GM19324 (cell line): ENCODE data around the gene LAYN.

Source experiments
- ATAC-seq: cut with Tn5 transposase; IDR thresholded peaks from one replicate; pipeline ENCODE4 v1.9.1; 2021; ENCODE audit warnings: mild to moderate bottlenecking, moderate library complexity; ENCODE audit not compliant: unreplicated experiment, low FRiP score

Gene LAYN, protein sequence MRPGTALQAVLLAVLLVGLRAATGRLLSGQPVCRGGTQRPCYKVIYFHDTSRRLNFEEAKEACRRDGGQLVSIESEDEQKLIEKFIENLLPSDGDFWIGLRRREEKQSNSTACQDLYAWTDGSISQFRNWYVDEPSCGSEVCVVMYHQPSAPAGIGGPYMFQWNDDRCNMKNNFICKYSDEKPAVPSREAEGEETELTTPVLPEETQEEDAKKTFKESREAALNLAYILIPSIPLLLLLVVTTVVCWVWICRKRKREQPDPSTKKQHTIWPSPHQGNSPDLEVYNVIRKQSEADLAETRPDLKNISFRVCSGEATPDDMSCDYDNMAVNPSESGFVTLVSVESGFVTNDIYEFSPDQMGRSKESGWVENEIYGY

DNA sequence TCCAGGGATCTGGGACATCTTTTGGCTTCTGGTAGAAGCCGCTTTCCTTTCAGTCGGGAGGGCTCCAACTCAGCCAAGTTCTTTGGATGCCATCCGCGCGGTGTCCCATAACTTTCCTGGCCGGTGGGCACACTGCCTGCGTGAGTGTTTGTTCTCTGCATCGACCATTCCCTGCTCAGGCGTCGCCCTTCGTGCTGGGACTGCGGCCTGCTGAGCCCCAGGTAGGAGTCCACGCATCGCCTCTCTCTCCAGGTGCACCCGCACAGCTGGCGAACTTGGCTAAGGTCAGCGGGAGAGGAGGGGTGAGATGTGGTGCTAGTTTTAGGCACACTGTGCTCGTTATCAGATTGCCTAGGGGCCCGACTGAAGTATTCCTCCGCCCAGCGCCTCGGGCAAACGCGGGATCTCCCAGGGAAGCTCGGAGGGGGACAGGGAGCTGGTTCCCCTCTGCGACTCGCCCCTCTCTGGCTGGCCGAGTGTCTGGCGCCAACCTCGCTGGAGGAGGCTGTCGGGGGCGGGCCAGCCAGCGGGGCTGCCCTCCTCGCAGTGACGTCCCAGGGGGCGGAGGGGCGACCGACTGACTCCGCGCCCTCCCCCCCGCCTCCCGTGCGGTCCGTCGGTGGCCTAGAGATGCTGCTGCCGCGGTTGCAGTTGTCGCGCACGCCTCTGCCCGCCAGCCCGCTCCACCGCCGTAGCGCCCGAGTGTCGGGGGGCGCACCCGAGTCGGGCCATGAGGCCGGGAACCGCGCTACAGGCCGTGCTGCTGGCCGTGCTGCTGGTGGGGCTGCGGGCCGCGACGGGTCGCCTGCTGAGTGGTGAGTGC is at the start of gene LAYN:
Gene LAYN, plus strand, starts transcription at position 607 of the 823 bp plus-strand sequence. Its CDS starts 124 bp downstream, at position 731.
- ATAC-seq: no peak

DNA sequence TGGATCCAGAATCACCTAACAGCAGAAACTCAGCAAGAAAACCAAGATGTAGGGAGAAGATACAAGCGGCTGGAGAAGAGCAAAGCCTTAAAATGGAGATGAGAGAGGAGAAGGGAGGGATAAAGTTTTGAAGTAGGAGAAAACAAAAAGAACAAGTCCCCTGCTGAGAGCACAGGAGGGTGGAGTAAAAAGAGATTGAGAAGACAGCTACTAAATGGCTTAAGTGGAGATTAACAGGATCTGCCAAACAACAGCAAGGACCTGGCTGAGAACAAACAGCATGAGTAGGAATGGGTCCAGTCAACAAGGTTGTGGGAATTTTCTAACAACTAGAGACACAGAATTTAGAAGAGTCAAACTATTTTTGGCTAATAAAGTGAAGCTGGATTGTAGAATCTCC is 46.5 kb upstream of the LAYN start:
- ATAC-seq: no peak

DNA sequence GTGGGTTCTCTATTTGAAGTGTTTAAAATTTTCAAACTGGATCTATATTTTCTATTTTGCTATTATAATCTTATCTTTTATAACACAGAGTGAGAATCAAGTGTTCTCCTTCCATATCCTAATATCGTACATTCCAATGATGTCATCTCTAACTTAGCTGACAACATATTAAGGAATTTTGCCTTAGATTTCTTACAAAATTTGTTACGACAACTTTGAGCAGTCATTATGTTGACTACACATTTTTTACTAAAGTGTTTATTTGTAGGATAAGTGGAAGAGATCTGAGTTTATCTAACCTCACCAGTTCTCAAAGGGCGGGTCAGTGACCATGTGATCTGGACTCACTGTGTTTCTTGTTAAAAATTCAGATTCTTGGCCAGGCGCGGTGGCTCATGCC is 41.0 kb upstream of the LAYN start:
- ATAC-seq: no peak

DNA sequence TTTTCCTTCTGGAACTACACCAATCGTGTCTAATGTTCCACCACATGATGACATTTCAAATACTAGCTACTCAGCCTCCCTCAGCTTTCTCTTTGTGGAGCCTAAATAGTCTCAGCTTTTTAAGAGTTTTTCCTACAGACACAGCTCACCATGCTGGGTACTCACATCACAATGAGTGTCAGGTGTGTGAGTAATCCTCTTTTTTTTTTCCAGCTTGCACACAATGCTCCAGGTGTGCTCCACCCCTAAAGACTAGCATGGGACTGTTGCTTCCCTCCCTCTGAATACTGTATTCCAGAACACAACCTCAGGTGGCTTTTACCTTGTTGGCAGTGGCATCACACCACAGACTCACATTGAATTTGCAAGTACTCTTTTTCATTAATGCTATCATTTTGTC is 40.0 kb upstream of the LAYN start:
- no peak for ATAC-seq

DNA sequence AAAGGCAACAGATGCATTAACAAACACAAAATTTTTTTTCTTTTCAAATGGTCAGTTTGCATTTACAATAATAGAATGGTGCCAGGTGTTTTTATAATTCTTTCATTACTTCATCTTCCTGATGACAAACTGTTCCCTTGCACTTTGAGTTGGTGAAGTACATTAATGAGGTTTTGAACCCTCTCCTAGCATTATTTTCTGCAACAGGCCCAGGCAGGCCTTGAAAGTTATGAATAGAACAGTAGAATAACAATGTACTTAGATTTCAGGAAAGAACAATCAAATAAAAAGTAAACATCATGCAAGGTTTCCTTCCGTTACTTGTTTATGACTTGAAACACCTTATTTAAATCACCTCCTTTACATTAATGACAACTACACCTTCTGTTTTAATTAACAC is 37.9 kb upstream of the LAYN start:
- no peak for ATAC-seq

DNA sequence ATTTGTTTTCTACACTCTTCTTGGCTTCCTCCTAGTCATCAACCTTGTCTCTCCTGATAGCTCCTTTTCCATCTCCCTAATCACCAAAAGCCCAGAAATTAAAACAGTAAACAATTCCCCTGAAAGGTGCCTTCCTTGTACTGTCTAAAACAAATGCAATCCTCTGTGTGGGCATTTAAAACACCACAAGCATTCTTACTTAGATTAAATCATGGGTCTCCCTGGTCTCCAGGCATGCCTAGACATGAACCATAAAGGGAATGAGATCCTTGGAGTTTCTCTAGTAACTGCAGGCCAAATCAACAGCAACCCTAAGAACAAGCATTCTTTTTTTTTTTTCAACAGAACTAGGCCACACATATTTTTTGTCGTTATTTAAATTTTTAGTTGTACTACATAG is 30.2 kb upstream of the LAYN start:
- ATAC-seq: no peak

DNA sequence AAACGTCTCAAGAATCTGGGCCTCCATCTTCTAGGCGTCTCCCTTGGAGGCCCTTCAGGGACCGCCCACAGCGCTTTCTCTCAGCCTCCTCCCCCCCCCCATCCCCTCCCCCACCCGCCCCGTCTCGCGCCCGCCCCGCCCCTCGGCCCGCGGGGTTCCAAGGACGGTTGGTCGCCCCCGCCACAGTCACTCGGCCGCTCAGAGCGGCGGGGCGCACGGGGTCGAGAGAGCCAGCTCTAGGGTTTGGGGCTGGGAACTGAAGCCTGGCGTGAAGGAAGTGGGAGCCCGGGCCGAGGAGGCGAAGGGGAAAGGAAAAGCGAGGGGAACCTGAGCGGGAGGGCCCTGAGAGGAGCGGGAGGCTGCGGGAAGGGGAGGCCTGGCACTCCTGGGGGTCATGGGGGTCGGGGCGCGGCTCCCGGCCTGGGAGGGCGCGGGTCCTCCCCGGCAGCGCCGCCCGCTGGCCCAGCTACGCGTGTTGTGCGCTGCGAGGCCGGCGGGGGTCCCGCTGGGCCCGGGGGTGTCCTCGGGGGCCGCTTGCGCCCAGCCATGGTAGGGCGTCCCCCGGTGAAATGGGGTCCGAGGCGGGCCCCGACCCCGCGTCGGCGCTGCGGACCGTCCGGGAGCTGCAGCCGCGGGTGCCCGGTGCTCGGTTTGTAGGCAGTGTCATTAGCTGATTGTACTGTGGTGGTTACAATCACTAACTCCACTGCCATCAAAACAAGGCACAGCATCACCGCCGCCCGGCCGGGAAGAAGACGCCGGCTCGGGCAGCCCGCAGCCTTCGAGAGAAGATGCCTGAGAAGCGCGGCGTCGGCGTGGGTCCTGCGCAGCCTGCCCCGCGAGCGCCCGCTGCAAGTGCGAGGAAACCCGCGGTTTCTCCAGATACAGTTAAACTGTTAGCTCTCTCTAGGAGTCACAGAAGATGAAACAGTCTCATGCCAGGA is 28.0 kb upstream of the LAYN start, which contains the start of gene BTG4:
Gene BTG4, minus strand, starts transcription at position 91 of the 944 bp plus-strand sequence. CDS start 13,610 bp downstream, outside the sequence.
- ATAC-seq: no peak

DNA sequence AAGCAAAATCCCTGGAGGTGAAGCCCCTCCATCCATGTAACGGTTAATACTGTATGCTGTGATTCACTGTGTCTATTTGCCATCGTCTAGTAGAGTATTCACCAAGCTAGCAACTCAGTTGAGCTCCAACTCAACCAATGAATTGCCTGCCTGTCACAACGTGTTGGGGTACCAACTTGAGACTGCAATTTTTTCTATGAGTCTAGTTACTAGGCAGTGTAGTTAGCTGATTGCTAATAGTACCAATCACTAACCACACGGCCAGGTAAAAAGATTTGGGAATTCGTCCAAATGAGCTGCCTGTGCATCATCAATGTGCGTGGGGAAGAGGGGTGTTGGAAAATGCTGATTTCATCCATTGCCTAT is 27.3 kb upstream of the LAYN start:
- ATAC-seq: no peak

DNA sequence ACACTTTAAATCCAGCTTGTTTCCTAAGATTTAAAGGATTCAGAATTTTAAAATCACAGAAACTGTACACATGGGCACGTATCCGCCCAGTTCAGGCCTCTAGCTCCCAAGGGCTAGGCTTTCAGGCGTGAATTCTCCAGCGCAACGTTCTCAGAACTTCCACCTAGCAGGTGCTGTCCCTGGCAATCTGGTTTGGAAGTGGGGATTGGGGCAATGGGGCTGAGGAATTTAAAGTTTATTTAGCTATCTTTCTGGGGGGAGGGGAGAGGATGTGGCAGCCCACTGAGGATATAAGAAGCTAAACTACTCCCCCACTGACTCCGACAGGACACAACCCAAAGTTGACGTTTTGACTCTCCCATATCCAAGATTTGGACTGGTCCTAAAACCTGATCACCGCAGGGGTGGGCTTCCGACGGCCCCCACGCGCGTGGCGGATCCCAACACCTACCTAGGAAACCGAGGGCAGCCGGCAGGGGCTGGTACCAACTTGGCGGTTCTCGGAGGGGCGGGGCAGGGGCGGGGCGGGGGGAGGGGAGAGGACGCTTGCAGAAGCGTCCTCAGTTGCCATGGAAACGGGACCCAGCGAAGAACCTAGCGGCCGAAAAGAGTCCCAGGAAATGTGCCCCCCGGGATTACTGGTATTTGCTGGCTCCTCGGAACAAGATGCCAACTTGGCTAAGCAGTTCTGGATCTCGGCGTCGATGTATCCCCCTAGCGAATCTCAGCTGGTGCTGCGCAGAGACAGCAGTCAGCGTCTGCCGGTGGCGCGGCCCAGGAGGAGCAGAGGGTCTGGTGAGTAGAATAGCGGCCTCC is 26.1 kb upstream of the LAYN start, which contains the start of gene HOATZ:
Gene HOATZ, plus strand, starts transcription at position 563 of the 816 bp plus-strand sequence. Its CDS starts 7 bp downstream, at position 570.
- no peak for ATAC-seq

DNA sequence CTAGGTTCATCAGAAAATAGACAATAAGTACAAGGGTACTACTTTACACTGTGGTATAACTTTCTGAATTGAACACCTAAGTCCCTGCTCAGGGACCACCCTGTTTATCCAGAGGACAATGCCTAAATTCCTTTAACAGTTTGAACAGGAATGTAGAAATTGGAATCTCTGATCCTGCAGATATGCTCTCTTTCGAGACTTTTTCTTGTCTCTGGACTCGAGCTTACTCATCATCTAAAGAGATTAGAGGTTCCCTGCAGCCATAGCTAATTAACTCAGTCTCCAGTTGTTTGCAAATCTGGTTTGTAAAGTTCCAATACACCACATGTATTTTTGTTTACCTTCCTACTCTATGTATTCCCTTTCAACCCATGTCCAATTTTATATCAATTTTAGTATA is 24.9 kb upstream of the LAYN start:
- ATAC-seq: no peak

DNA sequence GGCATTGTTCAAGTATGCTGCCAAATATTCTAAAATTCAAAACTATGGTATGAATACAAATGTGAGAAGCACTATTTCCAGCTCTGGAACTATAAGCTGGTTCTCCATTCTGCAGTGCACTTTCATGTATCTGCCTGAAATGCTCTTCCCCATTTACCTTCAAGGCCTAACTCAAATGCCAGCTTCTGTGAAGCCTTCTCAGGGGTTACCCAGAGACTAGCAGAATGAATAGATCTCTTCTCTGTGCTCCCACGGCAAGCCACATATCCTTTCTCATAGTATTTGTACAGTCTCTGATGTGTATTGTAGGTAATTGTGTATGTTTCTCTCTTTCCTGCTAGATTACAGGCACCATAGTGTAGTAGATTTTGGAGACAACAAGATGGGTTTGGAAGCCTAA is 21.9 kb upstream of the LAYN start:
- ATAC-seq: no peak

DNA sequence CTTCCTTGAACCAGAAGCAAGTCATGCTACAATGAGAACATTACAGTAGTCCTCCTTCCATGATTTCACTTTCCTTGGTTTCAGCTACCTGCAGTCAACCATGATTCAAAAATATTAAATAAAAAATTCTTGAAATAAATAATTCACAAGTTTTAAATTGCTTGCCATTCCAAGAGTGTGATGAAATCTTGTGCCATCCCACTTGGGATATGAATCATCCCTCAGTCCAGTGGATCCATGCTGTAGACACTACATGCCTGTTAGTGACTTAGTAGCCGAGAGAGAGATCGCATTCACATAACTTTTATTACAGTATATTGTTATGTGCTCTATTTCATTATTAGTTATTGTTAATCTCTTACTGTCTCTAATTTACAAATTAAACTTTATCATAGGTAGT is 20.0 kb upstream of the LAYN start:
- ATAC-seq: no peak

DNA sequence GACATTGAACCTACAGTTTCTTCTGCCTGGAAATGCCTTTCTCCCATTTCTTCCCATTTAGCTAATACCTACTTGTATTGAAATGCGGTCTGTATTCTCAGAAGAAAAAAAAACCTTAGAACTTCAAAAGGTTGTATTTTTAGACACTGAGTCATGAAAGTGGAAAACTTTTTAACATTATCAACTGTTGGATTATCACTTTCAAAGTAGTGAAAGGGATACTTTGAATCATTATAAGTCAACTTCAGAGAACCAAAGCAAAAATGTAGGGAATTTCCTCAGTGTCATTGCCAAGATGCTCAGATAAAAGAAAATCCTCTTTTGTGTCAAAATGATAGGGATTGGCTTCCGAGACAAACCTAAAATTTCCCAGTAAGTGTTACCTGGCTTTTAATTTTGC is 19.4 kb upstream of the LAYN start:
- no peak for ATAC-seq

DNA sequence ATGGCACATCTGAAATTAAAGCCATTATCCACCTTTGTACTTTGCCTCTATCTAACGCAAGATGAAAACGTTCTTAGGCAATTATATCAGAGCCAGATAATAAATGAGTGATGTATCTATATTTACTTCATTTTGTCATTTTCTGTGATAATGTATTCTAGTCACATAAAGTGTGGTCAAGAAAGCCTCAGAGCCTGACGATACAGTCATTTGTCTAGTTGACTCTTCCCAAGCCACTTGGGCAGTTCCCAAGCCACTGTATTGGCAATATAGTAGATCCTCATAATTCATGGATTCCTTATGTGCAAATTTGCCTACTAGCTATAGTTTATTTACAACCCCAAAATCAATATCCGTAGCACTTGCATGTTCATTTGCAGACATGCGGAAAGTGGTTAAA is 18.1 kb upstream of the LAYN start:
- no peak for ATAC-seq

DNA sequence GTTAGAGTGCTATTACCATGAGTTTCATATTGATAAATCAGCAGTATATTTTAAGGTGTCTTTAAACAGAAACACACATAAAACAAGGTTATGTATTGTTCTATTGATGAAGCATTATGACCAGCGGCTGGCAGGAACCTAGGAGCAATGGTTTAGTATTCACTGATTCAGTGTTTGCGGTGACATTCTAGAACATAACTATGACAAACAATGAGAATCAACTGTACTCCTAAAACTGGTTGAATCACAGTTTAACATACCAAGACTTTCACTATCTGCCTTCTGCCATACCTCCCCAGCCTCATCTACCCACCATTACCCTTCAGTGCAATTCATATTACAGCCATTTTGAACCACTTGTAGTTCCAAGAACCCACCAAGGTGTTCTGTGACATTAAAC is 17.2 kb upstream of the LAYN start:
- no peak for ATAC-seq

DNA sequence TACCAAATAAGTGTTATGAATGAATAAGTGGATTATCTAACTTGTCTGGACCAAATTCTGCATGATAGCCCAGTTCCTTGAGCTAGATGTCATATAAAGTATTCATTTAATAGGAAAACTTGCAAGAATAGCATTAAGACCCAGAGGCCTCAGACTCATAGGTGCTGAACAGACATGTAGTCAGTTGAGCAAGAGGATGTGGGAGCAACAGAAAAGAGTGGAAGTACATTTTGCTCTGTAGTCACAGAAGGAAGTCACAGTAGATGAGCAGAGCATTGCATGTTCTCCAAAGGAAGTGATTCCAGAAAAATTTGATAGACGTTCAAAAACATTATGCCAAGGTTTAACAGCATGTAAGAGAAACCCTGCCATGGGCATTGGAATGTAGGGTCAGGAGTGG is 16.5 kb upstream of the LAYN start:
- no peak for ATAC-seq

DNA sequence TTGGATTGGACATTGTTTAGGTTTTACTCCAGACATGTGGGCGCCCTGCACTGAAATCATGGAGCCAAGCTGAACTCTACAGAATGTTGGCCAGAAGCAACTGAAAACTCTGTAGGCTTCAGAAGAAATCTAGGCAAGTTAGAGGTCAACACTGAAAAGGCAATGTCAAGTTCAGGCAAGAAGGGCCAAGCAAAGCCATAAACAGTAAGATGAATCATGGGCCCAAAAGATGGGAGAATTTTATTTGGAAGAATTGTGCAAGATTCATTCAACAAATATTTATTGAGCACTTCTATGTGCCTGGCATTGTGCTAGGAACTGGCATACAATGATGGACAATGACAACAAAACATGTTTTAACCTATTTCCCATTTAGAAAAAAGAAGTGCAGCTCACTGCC is 15.1 kb upstream of the LAYN start:
- ATAC-seq: no peak

DNA sequence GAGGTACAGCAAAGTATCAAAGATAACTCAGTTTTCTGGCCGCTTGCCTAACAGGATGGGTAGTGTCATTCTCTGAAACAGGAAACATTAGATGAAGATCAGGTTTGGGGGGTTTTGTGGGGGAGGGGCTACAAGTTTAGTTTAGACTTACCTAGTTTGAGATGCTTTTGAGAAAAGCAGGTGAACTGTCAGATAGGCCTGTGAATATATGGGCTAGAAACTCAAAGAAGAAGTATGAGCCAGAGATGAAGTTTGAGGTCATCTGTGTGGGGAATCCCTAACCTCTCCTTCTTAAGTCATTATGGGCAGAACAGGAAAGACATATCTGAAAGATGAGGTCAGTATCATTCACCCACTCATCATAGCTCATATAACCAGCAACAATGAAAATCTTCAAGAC is 14.0 kb upstream of the LAYN start:
- no peak for ATAC-seq

DNA sequence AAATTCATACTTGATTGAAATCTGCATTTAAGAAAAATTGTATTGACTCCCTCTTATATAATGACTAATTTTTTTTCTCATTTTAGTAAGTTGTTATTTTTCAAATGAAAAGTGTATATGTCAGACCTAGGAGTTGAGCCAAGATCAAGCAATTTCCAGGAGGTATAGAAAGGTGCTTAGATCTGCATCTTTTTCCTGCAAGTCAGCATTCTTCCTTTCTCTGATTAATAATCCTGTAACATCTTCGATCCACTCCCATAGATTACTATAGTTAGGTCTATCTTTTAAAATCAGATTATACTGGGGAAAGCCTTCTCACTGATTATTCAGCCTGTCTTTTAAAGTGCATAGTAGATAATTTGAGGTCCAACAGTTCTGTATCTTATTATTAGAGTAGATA is 13.2 kb upstream of the LAYN start:
- no peak for ATAC-seq

DNA sequence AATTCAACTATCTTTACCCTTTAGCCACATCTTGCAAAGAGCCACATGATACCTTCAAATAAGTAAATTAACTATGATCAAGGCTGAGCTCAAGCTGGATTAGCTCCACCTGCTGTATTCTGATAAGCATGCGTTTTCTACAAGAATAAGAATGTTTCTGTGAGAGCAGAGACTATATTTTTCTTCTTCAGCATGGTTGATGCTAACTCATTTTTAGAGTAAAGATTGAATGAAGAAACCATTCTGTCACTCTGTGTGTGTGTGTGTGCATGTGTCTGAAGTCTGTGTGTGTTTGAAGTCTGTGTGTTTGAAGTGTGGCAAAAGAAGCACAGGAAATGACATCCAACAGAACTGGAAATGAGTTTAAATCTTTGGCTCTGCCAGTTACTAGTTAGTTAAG is 12.0 kb upstream of the LAYN start:
- ATAC-seq: no peak
